ENCODE measurements around the gene EIF4G3.

Gene EIF4G3

DNA sequence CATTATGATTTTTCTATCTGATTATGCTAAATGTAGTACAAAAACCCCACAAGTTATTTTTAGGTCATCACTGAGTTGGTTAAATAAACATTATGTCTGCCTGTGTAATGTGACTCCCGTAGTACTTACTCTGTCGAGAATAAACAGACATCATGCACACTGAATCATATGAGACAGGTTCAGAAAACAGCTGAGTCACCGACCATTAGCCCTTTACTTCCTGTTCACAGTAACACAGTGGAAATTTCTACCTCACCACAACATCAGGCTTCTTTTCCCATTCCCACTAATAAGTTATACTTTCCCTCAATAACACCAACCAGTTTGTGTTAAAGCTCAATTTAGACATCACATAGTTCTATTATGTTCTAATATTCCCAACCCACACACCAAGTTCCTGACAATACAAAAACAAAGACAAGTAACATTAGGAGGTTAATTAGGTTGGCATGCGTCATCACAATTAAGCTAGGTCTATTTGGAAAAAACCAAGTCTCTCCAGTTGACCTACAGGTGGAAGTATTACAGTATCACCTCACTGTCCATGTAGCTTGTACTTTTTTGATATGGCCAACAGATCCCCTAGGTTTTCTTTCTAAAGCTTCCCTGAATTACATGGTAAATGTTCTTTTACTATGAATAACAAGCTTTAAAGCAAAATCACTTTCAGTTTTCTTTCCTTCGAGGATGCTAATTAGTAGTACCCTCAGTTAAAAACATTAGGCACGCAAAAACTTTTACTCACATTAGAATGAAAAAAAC is 154.2 kb downstream of the EIF4G3 start:
- peak; percentile 27 for DNase-seq

DNA sequence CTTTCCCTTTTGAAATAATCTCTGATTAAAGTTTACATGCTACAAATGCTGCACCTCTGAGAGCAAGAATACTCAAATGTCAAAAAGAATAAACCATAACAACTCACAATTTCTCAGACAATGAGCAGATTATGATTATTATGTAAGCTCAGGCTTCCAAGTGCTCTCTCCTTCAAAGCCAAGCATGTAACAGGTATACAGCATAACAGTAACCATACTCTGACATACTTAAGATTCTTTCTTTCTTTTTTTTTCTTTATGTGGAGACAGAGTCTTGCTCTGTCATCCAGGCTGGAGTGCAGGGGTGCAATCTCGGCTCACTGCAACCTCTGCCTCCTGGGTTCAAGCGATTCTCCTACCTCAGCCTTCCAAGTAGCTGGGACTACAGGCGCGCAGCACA is 155.4 kb downstream of the EIF4G3 start:
- DNase-seq = no peak

DNA sequence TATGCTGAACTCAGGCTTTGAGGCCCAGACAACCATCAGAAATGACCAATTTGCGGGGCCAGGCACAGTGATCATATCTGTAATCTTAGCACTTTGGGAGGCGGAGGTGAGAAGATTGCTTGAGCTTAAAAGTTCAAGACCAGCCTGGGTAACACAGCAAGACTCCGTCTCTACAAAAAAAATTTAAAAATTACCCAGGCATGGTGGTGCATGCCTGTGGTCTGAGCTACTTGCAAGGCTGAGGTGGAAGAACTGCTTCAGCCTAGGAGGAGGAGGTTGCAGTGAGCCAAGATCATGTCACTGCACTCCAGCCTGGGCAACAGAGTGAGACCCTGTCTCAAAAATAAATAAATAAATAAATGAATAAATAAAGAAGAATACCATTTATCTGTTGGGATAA is 156.5 kb downstream of the EIF4G3 start:
- DNase-seq = no peak

DNA sequence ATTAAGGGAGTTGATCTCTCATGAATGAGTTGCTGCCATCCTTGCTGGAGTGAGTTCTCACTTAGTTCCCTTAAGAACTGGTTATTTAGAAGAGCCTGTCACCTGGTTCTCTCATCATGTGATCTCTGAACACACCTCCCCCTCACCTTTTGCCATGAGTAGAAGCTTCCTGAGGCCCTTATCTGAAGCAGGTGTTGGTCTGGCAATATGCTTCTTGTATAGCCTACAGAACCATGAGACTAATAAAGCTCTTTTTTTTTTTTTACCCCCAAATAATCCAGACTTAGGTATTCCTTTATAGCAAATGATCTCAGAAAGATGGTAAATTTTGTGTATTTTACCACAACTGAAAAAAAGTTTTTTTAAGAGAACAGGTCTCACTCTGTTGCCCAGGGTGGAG is 158.0 kb downstream of the EIF4G3 start:
- no peak for DNase-seq

DNA sequence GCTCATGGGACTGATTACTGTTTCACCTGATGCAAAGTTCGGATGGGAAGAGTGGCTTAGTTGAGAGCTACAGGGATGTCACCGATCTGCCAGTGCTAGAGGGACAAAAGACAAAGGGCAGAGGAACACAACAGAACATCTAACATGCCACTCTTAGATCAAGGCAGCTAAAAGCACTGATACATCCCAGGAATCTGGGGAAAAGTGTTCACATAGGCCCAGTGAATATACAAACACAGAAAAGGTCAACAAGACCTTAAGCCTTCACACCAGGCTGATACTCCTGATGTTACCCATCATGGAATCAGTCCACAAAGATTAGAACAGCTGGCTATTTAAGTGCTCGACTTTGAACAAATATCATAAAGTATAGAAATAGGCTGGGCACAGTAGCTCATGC is 163.2 kb downstream of the EIF4G3 start:
- DNase-seq = no peak

DNA sequence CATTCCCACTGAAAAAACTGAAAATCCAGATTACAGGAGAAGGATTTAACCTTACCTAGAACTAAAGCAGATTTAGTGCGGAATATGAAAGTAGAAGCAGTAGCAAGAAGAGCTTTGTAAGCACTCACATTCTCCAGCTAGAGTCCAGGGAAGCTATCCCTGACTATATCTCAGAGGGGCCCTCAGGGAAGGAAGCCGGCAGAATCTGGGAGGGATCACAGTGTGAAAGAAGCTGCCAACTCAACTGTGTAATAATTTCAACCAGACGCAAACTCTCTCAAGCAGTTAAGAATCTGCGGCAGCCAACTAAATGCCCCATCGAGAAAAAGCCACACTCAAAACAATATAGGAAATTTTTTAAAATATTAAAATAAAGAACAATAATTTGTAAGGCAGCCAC is 163.8 kb downstream of the EIF4G3 start:
- DNase-seq = no peak

DNA sequence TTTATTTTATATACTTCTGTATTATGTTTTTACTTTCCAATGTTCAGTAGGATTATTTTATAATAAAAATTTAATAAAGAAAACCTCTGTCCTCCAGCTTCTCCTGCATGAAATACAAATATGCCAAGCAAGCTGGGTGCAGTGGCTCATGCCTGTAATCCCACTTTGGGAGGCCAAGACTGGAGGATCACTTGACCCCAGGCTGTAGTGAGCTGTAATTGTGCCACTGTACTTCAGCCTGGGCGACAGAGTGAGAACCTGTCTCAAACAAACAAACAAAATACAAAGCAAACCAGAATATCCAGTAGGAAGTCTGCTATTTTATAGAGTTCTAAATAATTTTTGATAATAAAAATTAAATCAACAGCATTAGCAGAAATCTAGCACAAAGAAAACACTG is 168.8 kb downstream of the EIF4G3 start:
- DNase-seq = no peak

DNA sequence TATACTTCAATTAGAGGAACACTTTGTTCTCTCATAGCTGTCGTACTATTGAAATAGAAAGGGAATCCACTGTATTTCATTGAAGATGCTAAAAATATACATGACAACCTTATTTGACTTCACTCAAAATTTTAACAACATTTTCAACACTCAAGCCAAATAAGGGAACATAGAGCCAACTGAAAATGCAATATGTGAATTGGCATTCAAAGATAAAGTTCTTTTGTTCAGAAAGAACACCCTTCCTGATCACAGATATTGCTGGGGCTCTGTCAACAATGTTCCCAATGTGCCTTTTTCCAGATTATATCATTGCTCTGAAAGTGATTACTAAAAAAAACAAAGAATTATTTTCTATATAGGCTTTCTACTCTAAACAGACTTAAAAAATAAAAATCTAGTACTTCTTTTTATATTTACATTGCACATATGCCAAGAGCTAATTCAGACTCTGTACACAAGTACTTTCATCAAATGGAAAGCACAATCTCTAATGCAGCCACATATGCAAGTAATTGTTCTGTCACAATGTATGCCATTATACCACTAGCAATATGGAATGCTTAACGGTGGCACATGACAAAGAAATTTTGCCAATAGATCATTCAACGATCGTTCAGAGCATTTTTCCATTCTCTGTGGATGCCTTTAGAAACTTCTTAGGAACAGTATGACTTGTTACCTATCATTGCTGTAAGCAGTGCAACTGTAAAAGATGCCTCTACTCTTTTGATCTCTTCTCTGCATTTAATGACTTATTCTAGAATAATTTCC is 171.0 kb downstream of the EIF4G3 start:
- DNase-seq = no peak

DNA sequence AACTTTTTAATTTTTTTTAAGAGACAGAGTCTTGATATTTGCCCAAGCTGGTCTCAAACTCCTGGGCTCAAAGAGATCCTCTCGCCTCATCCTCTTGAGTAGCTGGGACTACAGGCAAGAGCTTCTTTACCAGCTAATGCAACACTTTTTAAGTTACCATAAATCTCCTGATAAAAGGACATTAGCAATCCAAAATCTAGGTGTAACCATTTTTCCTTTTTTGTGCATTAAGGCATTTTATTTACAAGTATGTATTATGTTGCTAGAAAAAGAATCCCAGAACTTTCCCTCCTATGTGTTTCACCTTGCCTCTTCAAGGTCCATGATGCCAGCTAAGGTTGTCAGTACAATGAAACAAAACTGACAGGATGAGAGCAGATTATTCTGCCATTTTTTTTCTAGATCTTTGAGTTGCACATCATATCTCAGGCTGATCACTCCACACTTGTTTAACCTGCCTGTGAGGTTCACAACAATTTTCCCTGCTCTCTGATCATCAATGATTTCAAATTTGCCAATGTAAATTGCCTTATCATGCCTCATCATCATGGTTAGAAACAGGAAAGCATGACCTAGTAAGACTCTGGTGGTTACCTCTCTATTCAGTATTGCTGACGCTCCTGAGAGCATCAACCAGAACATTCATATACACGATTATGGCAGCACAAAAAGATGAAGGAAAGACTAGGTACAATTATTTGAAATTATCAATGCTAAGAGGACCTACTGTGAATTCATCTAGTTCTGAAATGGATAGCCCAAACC is 173.2 kb downstream of the EIF4G3 start:
- no peak for DNase-seq

DNA sequence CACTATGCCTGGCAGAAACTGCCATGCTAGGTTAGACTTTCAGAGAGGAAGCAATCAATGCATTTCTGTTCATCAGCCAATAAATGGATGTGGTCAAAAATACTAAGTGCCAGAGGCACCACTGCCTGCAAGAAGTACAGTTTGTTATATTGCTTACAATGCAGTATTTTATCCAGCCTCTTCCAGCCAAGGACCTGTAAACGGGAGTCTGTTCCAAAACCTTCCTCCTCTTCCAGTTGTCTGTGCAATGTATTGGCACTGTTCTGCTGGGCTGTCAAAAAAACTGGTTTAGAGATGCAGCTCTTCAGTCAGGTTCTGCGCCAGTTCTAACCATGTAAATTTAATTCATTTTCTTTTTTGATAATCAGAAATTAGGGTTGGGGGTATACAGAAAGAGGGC is 175.7 kb downstream of the EIF4G3 start:
- no peak for DNase-seq

DNA sequence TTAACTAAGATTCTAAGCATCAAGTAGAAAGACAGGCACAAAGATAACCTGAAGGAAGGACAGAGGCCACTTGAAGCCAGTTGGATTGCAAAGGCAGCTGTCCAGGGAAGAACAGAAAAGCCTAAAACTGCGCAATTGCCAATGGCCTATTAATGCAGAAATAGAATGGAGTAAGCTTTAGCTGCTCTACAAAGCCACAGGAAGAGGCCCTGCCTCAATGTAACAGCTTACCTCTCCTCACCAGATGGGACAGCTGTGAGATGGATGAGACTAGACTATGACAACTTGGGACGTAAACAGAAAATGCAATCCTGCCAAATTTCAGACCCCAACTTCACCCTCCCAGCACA is 176.5 kb downstream of the EIF4G3 start:
- DNase-seq = no peak

DNA sequence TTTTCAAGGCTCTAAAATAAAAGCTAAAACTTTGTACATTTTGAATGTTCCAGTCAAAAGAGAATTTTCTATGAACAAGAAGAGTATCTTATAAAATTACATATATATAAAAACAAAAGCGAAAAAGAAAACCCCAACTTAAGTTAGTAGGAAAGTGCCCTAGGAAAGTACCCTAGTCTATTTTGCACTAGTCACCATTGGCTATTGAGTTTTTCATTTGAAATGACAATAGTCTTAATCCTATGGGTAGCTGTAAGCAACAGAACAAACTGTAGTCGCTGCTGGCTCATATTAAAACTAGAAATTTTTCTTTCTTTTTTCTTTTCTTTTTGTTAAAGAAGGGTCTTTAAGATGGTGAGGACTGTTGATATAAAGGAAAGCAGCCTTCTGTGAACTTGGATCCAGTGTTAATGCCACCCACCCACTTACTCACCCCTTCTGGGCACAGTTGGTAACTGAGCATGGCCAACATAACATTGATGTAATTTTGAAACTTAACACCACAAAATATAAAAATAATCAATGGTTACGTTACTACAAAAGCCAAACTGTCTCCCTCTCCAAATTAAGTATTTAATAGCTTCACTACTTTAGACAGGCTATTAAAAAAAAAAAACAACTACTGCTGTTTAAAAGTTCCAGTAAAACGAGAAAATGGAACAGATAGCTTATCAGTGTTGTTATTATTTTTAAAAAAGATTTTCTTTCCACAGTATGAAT is 177.0 kb downstream of the EIF4G3 start:
- no peak for DNase-seq

DNA sequence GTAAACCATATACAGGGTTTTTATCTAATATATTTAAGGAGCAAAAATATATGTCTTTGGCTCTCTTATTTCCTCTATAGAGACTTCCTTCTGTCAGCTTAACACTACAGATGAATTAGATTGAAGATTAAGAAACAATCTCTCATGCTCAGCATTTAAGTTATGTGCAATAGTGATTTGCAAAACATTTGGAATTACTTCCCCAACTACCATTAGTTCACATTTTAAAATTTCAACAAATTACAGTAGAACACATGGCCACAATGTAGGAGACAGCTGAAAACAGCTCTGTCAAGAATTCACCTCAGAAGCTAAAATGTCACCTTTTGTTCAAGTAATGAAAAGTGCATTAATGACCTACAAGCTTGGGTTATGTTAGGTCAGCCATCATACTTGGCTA is 177.9 kb downstream of the EIF4G3 start:
- no peak for DNase-seq

DNA sequence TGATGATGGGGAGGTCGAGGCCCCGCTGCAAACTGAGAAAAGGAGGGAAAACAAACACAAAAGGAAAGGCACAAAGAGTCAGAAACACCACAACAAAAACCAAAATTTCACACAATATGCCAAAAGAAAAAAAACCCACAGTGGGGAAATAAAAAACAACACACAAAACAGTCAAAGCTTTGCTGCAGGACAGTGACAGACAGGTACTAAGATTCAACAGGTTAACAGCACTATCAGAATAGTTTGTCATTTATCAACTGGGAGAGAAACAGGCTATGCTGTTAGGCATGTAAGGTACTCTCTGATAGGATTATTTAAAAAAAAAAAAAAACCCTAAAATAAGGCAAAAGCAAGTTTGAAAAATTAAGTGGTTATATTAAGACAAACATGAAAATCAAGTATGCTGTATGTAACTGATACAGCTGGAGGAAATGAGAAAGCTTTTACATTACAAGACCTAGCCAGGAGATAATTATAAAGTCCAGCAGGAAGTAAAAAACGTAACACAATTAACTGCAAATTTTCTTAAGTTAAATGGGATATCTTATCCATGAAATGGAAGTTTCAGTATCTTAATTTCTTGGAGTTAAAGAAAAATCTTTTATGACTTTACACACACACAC is 179.0 kb downstream of the EIF4G3 start:
- no peak for DNase-seq

DNA sequence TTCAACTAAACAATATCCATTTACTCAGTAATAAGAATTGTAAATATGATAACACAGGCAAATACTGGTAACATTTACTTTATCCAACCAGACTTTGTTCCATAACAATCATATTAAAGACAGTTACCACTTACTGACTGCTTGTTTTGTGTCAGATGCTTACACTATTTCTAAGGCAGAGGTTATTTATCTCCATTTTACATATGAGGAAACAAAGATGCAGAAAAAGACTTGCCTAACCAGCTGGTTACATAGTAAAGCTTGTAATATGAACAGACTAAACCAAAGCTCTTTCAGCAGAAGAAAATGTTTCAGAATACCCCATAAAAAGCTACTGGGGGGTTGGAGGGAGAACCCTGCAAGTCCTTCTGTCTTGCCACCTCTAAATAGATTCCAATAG is 180.1 kb downstream of the EIF4G3 start:
- DNase-seq = no peak

DNA sequence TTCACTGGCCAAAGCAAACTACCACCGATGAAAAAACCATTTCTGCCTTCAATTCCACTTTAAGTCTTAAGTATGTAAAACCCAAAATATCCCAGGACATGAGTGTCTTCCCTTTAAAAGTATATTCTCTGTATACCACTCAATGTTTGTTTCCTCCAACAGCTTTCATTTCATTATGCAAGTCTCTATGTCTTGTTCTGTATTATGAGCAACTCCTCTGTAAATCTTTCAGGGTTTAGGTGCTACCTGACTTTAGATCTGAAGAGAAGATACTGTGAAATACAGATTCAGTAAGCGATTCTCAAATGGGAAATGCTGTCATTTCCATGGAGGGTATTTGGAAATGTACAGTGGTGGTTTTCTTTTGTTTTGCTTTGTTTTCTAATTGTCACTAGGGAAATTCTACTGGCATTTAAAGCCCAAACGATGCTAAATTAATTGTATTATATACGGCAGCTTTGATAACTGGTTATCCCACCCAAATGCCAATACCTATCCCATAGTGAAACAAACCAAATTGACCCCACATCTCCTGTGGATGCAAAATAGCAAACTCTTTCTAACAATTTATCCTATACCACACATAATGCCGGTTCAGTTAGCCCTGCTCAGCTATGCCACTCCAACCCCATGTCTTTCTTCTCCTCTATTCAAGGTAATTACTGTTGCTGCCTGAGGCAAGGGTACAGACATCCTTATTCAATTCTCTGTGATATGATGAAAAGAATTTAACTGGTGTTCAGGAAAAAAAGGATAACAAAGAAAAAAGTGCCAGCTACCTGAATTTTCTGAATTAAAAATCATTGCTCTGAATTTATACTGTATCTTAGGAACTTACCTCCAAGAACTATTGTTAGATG is 182.8 kb downstream of the EIF4G3 start:
- DNase-seq = no peak

DNA sequence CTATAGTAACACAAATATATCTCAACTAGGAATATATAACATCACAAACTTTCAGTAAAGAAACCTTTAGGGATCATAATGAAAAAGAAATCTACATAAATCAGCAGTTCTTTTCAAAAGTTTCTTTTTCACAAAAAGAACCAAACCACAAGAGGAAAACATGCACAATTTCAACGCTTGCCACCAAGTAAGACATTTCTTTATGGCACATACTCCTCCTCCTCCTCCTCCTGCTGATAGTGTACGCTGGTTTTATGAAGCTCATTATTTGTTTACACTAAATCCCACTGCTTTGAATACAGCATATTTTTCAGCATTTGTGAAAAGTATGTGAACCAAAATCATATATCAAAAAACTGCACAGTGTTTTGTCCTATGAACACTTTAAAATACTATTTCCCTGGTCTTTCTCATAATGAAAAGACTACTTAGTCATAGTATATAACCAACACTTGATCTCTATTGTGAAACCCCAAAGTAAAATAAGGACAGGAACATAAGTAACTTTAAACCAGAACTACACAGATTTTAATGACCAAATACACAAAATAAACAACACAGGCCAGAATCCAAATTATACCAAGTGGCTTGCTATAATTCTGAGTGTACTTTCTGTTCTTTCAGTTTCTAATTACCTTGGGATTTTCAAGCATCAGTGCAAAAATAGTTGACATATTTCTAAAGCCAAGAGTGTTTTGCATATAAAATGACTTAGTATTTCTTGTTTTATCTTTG is 184.2 kb downstream of the EIF4G3 start:
- no peak for DNase-seq

DNA sequence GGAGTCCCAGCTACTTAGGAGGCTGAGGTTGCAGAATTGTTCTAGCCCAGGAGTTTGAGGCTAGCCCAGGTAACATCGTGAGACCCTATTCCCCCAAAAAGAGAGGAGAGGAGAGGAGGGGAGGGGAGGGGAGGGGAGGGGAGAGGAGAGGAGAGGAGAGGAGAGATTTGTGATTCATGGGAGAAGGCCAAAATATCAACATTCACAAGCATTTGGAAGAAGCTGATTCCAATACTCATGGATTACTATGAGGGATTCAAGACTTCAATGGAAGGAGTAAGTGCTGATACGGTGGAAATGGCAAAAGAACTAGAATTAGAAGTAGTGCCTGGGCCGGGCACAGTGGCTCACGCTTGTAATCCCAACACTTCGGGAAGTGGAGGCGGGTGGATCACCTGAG is 187.8 kb downstream of the EIF4G3 start:
- DNase-seq = no peak

DNA sequence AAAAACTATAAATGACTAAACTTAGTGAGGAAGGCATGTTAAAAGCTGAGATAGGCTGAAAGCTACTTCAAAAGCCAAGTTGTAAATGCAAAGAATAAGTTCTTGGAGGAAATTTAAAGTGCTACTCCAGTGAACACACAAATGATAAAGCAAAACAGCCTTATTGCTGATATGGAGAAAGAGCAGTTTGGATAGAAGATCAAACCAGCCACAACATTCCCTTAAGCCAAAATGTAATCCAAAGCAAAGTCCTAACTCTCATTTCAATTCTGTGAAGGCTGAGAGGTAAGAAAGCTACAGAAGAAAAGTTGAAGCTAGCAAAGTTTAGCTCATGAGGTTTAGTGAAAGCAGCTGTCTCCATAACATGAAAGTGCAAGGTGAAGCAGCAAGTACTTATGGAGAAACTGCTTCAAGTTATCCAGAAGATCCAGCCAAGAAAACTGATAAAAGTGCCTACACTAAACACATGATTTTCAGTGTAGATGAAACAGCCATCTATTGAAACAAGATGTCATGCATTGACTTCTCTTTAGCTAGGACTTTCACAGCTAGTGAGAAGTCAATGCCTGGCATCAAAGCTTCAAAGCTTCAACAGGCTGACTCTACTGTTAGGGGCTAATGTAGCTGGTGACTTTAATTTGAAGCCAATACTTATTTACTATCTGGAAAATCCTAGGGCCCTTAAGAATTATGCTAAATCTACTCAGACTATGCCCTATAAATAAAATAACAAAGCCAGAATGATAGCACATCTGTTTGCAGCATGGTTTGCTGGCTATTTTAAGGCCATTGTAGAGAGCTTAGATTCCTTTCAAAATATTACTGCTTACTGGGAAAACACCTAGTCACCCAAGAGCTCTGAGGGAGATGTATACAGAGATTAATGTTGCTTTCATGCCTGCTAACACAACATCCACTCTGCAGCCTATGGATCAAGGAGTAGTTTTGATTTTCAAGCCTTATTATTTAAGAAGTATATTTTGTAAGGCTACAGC is 188.6 kb downstream of the EIF4G3 start:
- no peak for DNase-seq

Data from CD4-positive, alpha-beta T cell treated with Interleukin-15 for 1 hour (primary cell).